Ectodermal cell (in vitro differentiated cells): ENCODE data around the gene THUMPD2.

Source experiments
- H3K27ac ChIP-seq: 2 replicates; pipeline ENCODE4 v1.7.0; 2013; ENCODE audit warnings: mild to moderate bottlenecking, low read depth, low read length; ENCODE audit not compliant: insufficient read depth, poor library complexity, severe bottlenecking
- H3K27me3 ChIP-seq: 2 replicates; pipeline ENCODE4 v1.7.0; 2013; ENCODE audit warnings: mild to moderate bottlenecking, low read length; ENCODE audit not compliant: insufficient read depth, control insufficient read depth, poor library complexity, severe bottlenecking
- H3K36me3 ChIP-seq: one replicate; pipeline ENCODE4 v1.7.0; 2013; ENCODE audit warnings: low read length; ENCODE audit not compliant: control insufficient read depth, insufficient read depth
- H3K4me1 ChIP-seq: one replicate; pipeline ENCODE4 v1.7.0; 2013; ENCODE audit warnings: low read length; ENCODE audit not compliant: control insufficient read depth, insufficient read depth
- H3K4me3 ChIP-seq: 2 replicates; pipeline ENCODE4 v1.7.0; 2013; ENCODE audit warnings: low read depth, low read length, control low read depth; ENCODE audit not compliant: insufficient read depth
- H3K9me3 ChIP-seq: 2 replicates; pipeline ENCODE4 v1.7.0; 2013; ENCODE audit warnings: mild to moderate bottlenecking, low read length, moderate library complexity; ENCODE audit not compliant: control insufficient read depth
- WGBS, 2 experiments: methylation state at CpG; one replicate each; pipeline ENCODE4 v1.1.7; 2013; ENCODE audit warnings: missing lambda C conversion rate in 2 of 2; 5-methylcytosine and 5-hydroxymethylcytosine counted together

Gene THUMPD2

DNA sequence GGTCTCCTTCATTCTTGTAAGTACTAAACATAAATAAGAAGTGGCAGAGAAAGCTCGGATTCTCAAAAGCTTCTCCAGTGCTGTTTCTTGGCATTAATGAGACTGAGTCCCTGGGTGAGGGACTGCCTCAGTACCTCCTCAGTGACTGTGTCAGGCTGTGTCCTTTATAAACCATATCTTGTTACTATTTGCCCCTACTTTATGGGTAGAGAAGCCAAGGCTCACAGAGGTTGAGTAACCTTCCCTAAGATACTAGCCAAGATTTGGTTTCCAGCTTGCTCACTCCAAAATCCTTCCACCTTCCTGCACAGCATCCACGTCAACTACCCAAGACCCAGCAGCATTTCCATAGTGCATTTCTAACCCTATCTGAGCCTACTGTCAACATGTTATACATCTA, 55.6 kb downstream of the THUMPD2 start:
- no peaks in the 10 kb centered on the region for H3K27me3 ChIP-seq
- no peaks in the 10 kb centered on the region for H3K36me3 ChIP-seq
- no peaks in the 10 kb centered on the region for H3K4me1 ChIP-seq
- no peak overlapping the region for H3K4me3 ChIP-seq
- 92% methylated on average over 2 of the region's 2 CpGs for WGBS, 2 experiments
- H3K9me3 ChIP-seq = no peaks in the 10 kb centered on the region
- no peak overlapping the region for H3K27ac ChIP-seq

DNA sequence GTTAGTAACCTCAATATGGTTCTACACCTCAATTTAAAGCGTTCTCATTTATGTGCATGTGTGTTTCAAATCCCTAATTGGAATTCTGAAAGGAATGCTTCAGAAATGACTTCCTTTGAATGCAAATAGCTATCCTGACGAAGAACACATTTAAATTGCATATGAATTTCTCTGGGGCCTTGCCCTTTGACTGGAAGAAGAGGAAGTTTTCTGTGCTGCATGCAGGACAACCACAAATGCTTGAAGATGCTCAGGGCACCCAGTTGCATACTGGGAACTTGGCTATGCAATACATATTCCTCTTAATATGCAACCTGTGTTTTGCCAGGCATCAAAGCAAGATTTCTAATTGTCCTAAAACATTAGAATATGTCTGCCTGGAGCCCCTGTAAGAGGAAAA, 58.1 kb downstream of the THUMPD2 start:
- Histone ChIP-seq H3K4me1 (no peaks in the 10 kb centered on the region), H3K9me3 (no peaks in the 10 kb centered on the region), H3K27me3 (no peaks in the 10 kb centered on the region), H3K27ac (no peak overlapping the region), H3K36me3 (no peaks in the 10 kb centered on the region), H3K4me3 (no peak overlapping the region)
- 78 to 80% methylated on average over 2 of the region's 2 CpGs for WGBS, 2 experiments

GRCh38 chr2:39719317-39719716, 59.7 kb downstream of the THUMPD2 start:
- Histone ChIP-seq H3K4me3 (no peak overlapping the region), H3K27ac (no peak overlapping the region), H3K9me3 (no peaks in the 10 kb centered on the region), H3K27me3 (no peaks in the 10 kb centered on the region), H3K4me1 (no peaks in the 10 kb centered on the region), H3K36me3 (no peaks in the 10 kb centered on the region)
- WGBS, 2 experiments = 91 to 93% methylated on average over 8 of the region's 8 CpGs

DNA sequence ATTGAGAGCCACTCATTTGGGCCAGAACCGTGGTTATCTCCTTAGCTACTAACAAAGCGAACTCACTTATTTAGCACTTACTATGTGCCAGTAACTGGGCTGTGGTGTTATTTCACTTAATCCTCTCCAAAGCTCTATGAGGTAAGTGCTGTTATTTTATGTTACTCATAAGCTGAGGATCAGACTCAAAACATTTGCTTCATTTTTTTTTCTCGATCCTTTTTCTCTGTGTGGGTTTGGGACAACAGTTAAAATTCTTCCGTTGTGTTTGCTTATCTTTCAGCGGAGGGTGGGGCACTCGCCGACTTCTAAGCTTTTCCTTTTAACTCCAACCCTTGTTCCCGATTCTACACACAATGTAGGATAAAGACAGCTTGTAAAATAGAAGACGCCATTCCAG, 60.6 kb downstream of the THUMPD2 start:
- no peak overlapping the region for H3K27ac ChIP-seq
- no peaks in the 10 kb centered on the region for H3K27me3 ChIP-seq
- 92% methylated on average over 7 to 9 of the region's 9 CpGs for WGBS, 2 experiments
- no peaks in the 10 kb centered on the region for H3K9me3 ChIP-seq
- no peaks in the 10 kb centered on the region for H3K36me3 ChIP-seq
- H3K4me3 ChIP-seq = no peak overlapping the region
- H3K4me1 ChIP-seq = no peaks in the 10 kb centered on the region

DNA sequence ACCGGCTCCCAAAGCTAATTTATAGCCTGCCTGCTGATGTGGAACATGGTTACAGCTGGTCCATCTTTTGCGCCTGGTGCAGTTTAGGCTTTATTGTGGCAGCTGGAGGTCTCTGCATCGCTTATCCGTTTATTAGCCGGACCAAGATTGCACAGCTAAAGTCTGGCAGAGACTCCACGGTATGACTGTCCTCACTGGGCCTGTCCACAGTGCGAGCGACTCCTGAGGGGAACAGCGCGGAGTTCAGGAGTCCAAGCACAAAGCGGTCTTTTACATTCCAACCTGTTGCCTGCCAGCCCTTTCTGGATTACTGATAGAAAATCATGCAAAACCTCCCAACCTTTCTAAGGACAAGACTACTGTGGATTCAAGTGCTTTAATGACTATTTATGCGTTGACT, 62.0 kb downstream of the THUMPD2 start:
- Histone ChIP-seq H3K4me3 (no peak overlapping the region), H3K36me3 (no peaks in the 10 kb centered on the region), H3K4me1 (no peaks in the 10 kb centered on the region), H3K27ac (no peak overlapping the region), H3K9me3 (no peaks in the 10 kb centered on the region), H3K27me3 (no peaks in the 10 kb centered on the region)
- 96 to 97% methylated on average over 12 of the region's 12 CpGs for WGBS, 2 experiments

DNA sequence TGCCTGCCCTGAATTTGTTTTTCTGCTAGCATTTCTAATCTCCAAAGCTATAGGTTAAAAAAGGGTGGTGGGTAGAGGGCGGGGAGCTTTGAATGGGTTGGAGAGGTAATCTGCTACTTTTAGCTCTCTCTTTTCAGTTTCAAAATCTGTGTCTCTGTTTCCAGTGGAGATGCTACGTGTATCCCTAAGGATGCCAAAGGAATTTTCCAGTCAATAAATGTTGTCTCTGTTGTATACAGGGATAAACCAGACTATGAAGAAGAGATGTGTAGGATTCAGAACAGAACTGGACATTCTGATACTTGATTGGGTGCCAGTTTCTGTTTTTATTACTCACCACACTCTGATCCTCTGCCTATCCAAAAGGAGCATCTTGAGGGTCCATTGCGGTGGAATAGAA, 63.2 kb downstream of the THUMPD2 start:
- H3K4me3 ChIP-seq = no peak overlapping the region
- no peak overlapping the region for H3K27ac ChIP-seq
- no peaks in the 10 kb centered on the region for H3K27me3 ChIP-seq
- no peaks in the 10 kb centered on the region for H3K36me3 ChIP-seq
- no peaks in the 10 kb centered on the region for H3K4me1 ChIP-seq
- no peaks in the 10 kb centered on the region for H3K9me3 ChIP-seq
- WGBS, 2 experiments = 90% methylated on average over 2 to 3 of the region's 3 CpGs

- Histone ChIP-seq H3K9me3 (no peaks in the 10 kb centered on the region), H3K4me1 (no peaks in the 10 kb centered on the region), H3K27me3 (no peaks in the 10 kb centered on the region), H3K36me3 (no peaks in the 10 kb centered on the region), H3K27ac (no peak overlapping the region), H3K4me3 (no peak overlapping the region)
These were observed 64.0 kb downstream of the THUMPD2 start for GRCh38 chr2:39715095-39715494.

GRCh38 chr2:39712953-39713352, 66.1 kb downstream of the THUMPD2 start:
- H3K36me3 ChIP-seq = no peaks in the 10 kb centered on the region
- no peaks in the 10 kb centered on the region for H3K9me3 ChIP-seq

DNA sequence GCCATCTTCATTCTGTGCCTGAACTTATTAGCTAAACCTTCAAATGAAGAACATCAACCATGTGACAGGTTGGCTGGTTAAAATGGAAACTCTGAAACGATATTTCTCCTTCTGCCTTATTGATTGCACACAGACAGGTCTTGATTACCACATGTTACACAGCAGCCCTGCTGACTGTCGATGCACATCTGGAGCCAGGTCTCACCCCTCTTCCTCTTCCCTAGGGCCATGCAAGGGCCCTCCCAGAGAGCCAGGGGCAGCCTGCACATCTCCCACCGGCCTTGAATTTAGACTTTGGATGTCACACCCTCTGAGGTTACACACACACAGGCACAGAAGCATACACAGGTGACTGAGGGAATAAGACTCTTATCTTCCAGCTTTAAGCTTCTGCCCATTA, 68.3 kb downstream of the THUMPD2 start:
- Histone ChIP-seq H3K36me3 (no peaks in the 10 kb centered on the region), H3K27ac (no peak overlapping the region), H3K4me1 (no peaks in the 10 kb centered on the region), H3K27me3 (no peaks in the 10 kb centered on the region), H3K9me3 (no peaks in the 10 kb centered on the region), H3K4me3 (no peak overlapping the region)
- 87 to 91% methylated on average over 3 of the region's 3 CpGs for WGBS, 2 experiments

More at GRCh38 chr2:39712953-39713352, 66.1 kb downstream of the THUMPD2 start:
- WGBS, 2 experiments = 94 to 97% methylated on average over 4 to 5 of the region's 5 CpGs
- Histone ChIP-seq H3K4me1 (no peaks in the 10 kb centered on the region), H3K27me3 (no peaks in the 10 kb centered on the region), H3K4me3 (no peak overlapping the region), H3K27ac (no peak overlapping the region)

DNA sequence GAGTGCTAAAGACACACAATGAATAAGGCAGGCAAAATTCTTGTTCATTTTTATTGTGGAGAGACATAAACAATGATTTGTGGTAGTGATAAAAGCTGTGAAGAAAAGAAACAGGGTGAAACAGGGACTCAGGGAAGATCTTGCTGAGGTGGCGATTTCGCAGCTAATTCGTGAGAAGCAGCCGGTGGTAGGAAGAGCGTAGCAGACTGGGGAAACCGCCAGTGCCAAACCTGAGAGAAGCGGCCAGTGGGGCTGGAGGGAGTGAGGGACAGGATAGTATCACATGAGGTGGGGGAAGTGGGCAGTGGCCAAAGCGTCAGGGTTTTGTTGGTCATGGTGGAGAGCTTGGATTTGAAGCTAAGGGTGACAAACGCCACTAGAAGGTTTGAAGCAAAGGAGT, 71.1 kb downstream of the THUMPD2 start:
- no peaks in the 10 kb centered on the region for H3K27me3 ChIP-seq
- H3K4me3 ChIP-seq = no peak overlapping the region
- H3K27ac ChIP-seq = no peak overlapping the region
- 90 to 95% methylated on average over 9 of the region's 9 CpGs for WGBS, 2 experiments
- H3K36me3 ChIP-seq = no peaks in the 10 kb centered on the region
- H3K9me3 ChIP-seq = no peaks in the 10 kb centered on the region
- H3K4me1 ChIP-seq = no peaks in the 10 kb centered on the region

- no peaks in the 10 kb centered on the region for H3K9me3 ChIP-seq
- no peak overlapping the region for H3K4me3 ChIP-seq
- no peaks in the 10 kb centered on the region for H3K36me3 ChIP-seq
- H3K27ac ChIP-seq = no peak overlapping the region
- WGBS, 2 experiments = 93% methylated on average over 8 of the region's 8 CpGs
- no peaks in the 10 kb centered on the region for H3K4me1 ChIP-seq
- no peaks in the 10 kb centered on the region for H3K27me3 ChIP-seq
These were observed 72.1 kb downstream of the THUMPD2 start for GRCh38 chr2:39706945-39707344.
